Breast epithelium (tissue), 4 donors: ENCODE results near the gene ST6GAL1. TPM values are rescaled to one million over a fixed set of nuclear protein-coding genes. Genes with fewer than 3 reads are reported as not detected.
"Not testable (repeated sequence)": the region's sequence is repeated elsewhere in the genome, so short reads cannot be mapped to it uniquely, and the experiment has no call there.

Experiments
- DNase-seq, 2 donors: peaks; one replicate each; pipeline ENCODE4 v3.0.0-alpha.2; 2019; ENCODE audit warnings: low spot score in 2 of 2
- H3K27ac ChIP-seq, 2 donors: fragments of 200-600 bp; sonication (generic) in 1 of 2; one replicate each; pipeline ENCODE4 v1.5.1; 2016 to 2019; ENCODE audit warnings: mild to moderate bottlenecking in 1 of 2
- H3K27me3 ChIP-seq, 2 donors: fragments of 200-600 bp; sonication (generic) in 1 of 2; one replicate each; pipeline versions ENCODE4 v1.5.1 to v1.6.0; 2017 to 2019; ENCODE audit warnings: control low read depth in 1 of 2, mild to moderate bottlenecking in 1 of 2
- H3K36me3 ChIP-seq: fragments of 200-600 bp; one replicate; pipeline ENCODE4 v1.5.1; 2019
- H3K4me1 ChIP-seq, 2 donors: fragments of 200-600 bp; sonication (generic); one replicate each; pipeline ENCODE4 v1.5.1; 2016 to 2019; ENCODE audit warnings: control low read depth in 1 of 2
- H3K4me3 ChIP-seq, 3 donors: fragments of 200-600 bp; sonication (generic); 1 replicate in 2 of 3; 2 replicates in 1 of 3; pipeline ENCODE4 v1.5.1; 2016 to 2019; ENCODE audit warnings: mild to moderate bottlenecking in 3 of 3, moderate library complexity in 2 of 3
- H3K9me3 ChIP-seq, 2 donors: fragments of 200-600 bp; sonication (generic) in 1 of 2; one replicate each; pipeline ENCODE4 v1.5.1; 2016 to 2019; ENCODE audit warnings: control low read depth in 1 of 2
- POLR2A ChIP-seq: fragments of 450-650 bp; IDR thresholded peaks from one replicate; pipeline ENCODE4 v1.6.1; 2016; ENCODE audit warnings: antibody characterized with exemption, mild to moderate bottlenecking, moderate library complexity
- POLR2AphosphoS5 ChIP-seq, 3 donors: sonication (generic); formaldehyde crosslinking; IDR thresholded peaks; one replicate each; pipeline ENCODE4 v1.6.1; 2017; ENCODE audit warnings: antibody characterized with exemption in 3 of 3
- intact Hi-C: fragments of 100-400 bp; cut with DNase I; formaldehyde crosslinking; loops from one replicate; pipeline ENCODE4 v1.15.1; 2023; ENCODE audit warnings: low total_unique reads
- total RNA-seq, 3 donors: library from RNA; depleted of rRNA; stranded (reverse); fragments of >200 nt; gene quantifications; one replicate each; pipeline ENCODE4 v1.1.0, GENCODE V29; 2016
- TF ChIP-seq, protein P1 (sequence below), 3 donors: fragments of 450-650 bp; IDR thresholded peaks; one replicate each; pipeline ENCODE4 v1.5.1; 2016 to 2017; ENCODE audit warnings: antibody characterized with exemption in 3 of 3, mild to moderate bottlenecking in 3 of 3, moderate library complexity in 3 of 3

ST6GAL1 gene
- total RNA-seq, 3 donors from 2014 or later = 28.5 to 79.6 (median 42.3) TPM

DNA sequence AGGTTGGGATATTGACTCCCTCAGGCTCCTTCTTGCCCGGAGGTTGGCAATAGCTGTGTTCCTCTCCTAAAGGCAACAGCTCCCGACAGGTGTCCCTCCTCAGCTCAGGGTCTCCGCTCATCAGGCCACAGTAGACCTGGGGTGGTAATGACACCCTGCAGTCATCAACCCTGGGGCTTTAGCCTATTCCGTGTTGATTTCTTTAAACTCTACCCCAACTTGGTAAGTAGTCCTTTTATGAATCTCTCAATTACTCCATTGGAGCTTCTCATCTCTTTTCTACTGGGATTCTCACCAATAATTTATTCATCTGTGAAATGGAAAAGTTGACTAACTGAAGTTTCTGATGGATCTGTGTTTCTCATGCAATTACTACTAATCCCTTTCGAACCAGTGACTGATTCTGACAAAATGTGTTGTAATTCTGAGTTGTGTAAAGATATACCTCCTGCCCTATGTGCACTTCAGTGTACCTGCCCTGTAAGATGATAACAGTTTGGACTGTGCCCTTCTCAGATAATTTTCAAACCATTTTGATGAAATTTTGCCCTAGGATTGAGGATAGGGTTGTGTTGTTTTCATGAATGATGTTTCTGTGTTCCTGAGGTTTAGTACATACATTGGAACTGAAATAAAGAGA is 119.3 kb downstream of the ST6GAL1 start:
- no peaks in the 10 kb centered on the region for H3K27me3 ChIP-seq
- no peak for DNase-seq
- H3K9me3 ChIP-seq = peaks cover 2 to 8% of the 10 kb centered on the region in 2 donors
- H3K4me1 ChIP-seq = no peaks in the 10 kb centered on the region
- H3K4me3 ChIP-seq = no peak overlapping the region
- TF ChIP-seq POLR2AphosphoS5 (IDR thresholded peaks at IDR 0.05) = no peak
- no peak for TF ChIP-seq POLR2A
- TF ChIP-seq, protein P1, sequence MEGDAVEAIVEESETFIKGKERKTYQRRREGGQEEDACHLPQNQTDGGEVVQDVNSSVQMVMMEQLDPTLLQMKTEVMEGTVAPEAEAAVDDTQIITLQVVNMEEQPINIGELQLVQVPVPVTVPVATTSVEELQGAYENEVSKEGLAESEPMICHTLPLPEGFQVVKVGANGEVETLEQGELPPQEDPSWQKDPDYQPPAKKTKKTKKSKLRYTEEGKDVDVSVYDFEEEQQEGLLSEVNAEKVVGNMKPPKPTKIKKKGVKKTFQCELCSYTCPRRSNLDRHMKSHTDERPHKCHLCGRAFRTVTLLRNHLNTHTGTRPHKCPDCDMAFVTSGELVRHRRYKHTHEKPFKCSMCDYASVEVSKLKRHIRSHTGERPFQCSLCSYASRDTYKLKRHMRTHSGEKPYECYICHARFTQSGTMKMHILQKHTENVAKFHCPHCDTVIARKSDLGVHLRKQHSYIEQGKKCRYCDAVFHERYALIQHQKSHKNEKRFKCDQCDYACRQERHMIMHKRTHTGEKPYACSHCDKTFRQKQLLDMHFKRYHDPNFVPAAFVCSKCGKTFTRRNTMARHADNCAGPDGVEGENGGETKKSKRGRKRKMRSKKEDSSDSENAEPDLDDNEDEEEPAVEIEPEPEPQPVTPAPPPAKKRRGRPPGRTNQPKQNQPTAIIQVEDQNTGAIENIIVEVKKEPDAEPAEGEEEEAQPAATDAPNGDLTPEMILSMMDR (IDR thresholded peaks at IDR 0.05) = no peak
- no peaks in the 10 kb centered on the region for H3K36me3 ChIP-seq
- H3K27ac ChIP-seq = no peak overlapping the region
- intact Hi-C loops = no loop called here

DNA sequence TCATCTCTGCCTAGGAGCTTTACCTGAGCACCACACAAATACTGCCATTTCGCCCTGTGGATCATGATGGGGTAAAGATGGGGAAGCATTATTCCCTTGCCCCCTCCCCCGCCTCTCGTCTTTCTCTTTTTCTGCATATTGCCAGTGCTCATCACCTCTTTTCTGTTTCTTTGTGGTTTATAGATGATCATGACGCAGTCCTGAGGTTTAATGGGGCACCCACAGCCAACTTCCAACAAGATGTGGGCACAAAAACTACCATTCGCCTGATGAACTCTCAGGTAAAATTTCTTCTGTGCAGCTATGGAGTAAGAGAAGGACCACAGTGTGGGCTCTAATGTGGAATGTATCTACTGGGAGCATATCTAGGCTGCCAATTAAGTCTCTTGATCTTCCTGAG is 120.7 kb downstream of the ST6GAL1 start:
- H3K9me3 ChIP-seq = peaks cover 4 to 8% of the 10 kb centered on the region in 2 donors
- H3K27me3 ChIP-seq = no peaks in the 10 kb centered on the region
- no peaks in the 10 kb centered on the region for H3K4me1 ChIP-seq
- no peak for DNase-seq
- TF ChIP-seq POLR2A (no peak), POLR2AphosphoS5 (IDR thresholded peaks at IDR 0.05) (no peak)
- TF ChIP-seq, protein P1 (IDR thresholded peaks at IDR 0.05) = no peak
- H3K4me3 ChIP-seq = no peak overlapping the region
- H3K27ac ChIP-seq = no peak overlapping the region
- intact Hi-C loops = no loop called here
- no peaks in the 10 kb centered on the region for H3K36me3 ChIP-seq

DNA sequence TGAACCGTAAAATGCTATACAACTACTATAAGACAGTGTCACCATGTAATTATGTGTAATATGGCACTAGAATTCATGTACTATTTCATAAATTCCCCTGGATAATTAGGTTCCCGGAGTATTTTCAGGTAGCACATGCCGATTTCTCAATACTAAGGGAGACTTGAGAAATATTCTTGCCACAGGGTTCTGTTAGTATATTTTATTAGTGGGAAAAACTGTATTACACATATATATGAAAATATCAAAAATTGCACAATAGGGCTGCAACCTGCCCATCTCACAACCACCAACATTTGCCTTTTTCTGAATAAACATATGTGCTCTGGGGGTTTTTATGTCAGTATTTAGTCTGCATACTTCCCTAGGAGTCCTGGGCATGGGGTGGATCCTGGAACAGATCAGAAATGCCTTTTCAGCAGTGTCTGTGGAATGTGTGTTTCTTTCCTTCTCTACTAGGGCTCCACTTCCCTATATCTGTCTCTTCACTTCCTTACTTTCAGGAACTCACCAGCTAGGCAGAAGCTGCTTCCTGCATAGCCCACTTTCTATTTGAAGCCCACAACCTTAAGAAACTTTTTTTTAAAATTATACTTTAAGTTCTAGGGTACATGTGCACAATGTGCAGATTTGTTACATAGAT is 121.5 kb downstream of the ST6GAL1 start:
- H3K4me1 ChIP-seq = no peaks in the 10 kb centered on the region
- intact Hi-C loops = no loop called here
- H3K36me3 ChIP-seq = no peaks in the 10 kb centered on the region
- no peak for TF ChIP-seq POLR2A
- peaks cover 4 to 8% of the 10 kb centered on the region in 2 donors for H3K9me3 ChIP-seq
- no peak overlapping the region for H3K27ac ChIP-seq
- H3K4me3 ChIP-seq = no peak overlapping the region
- DNase-seq = no peak
- no peaks in the 10 kb centered on the region for H3K27me3 ChIP-seq

DNA sequence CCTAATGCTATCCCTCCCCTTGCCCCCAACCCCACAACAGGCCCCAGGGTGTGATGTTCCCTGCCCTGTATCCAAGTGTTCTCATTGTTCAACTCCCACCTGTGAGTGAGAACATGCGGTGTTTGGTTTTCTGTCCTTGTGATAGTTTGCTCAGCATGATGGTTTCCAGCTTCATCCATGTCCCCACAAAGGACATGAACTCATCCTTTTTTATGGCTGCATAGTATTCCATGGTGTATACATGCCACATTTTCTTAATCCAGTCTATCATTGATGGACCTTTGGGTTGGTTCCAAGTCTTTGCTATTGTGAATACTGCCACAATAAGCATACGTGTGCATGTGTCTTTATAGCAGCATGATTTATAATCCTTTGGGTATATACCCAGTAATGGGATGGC is 122.1 kb downstream of the ST6GAL1 start:
- H3K27ac ChIP-seq = not testable (repeated sequence)

DNA sequence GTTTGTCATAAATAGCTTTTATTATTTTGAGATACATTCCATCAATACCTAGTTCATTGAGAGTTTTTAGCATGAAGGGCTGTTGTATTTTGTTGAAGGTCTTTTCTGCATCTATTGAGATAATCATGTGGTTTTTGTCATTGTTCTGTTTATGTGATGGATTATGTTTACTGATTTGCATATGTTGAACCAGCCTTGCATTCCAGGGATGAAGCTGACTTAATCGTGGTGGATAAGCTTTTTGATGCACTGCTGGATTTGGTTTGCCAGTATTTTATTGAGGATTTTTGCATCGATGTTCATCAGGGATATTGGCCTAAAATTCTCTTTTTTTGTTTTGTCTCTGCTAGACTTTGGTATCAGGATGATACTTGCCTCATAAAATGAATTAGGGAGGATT is 124.1 kb downstream of the ST6GAL1 start:
- H3K27me3 ChIP-seq, DNase-seq, H3K4me1 ChIP-seq, H3K9me3 ChIP-seq, H3K36me3 ChIP-seq, H3K4me3 ChIP-seq, intact Hi-C loops, H3K27ac ChIP-seq: not testable (repeated sequence)

More for the DNA sequence above, 122.1 kb downstream of the ST6GAL1 start:
- H3K36me3 ChIP-seq, H3K4me3 ChIP-seq, H3K27me3 ChIP-seq, DNase-seq, H3K4me1 ChIP-seq, H3K9me3 ChIP-seq, intact Hi-C loops: not testable (repeated sequence)

DNA sequence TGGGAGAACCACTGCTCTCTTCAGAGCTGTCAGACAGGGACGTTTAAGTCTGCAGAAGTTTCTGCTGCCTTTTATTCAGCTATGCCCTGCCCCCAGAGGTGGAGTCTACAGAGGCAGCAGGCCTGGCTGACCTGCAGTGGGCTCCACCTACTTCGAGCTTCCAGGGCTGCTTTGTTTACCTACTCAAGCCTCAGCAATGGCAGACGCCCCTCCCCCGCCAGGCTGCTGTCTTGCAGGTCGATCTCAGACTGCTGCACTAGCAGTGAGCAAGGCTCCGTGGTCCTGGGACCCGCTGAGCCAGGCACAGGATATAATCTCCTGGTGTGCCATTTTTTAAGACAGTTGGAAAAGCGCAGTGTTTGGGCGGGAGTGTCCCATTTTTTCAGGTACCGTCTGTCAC is 127.5 kb downstream of the ST6GAL1 start:
- H3K9me3 ChIP-seq, H3K27me3 ChIP-seq, H3K4me1 ChIP-seq, H3K36me3 ChIP-seq, DNase-seq, H3K27ac ChIP-seq, intact Hi-C loops, H3K4me3 ChIP-seq: not testable (repeated sequence)

DNA sequence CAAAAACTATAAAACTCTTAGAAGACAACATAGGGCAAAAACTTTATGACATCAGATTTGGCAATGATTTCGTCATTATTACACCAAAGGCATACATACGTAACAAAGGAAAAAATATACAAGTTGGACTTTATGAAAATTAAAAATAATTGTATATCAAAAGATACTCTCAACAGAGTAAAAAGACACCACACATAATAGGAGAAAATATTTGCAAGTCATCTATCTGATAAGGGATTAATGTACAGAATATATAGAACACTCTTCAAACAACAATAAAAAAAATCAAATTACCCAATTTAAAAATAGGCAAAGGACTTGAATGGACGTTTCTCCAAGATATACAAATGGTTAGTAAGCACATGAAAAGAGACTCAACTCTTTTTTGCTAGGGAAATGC is 131.4 kb downstream of the ST6GAL1 start:
- no peak overlapping the region for H3K4me3 ChIP-seq
- peak overlapping the region in 1 of 2 donors; percentile 79 for H3K27ac ChIP-seq
- no peaks in the 10 kb centered on the region for H3K36me3 ChIP-seq
- no peak for TF ChIP-seq POLR2A
- TF ChIP-seq, protein P1 (IDR thresholded peaks at IDR 0.05) = no peak
- TF ChIP-seq POLR2AphosphoS5 (IDR thresholded peaks at IDR 0.05) = no peak
- DNase-seq = no peak
- H3K27me3 ChIP-seq = no peaks in the 10 kb centered on the region
- H3K9me3 ChIP-seq = no peaks in the 10 kb centered on the region
- intact Hi-C loops = no loop called here
- peaks cover 4 to 10% of the 10 kb centered on the region in 2 donors for H3K4me1 ChIP-seq
